Epithelial cell of proximal tubule (primary cell): Measurements from ENCODE around the gene LPCAT1. TPM values are rescaled to one million over a fixed set of nuclear protein-coding genes. Genes with fewer than 3 reads are reported as not detected.

Experiments used
- DNase-seq: peaks from one replicate; pipeline ENCODE4 v3.0.0-alpha.2; 2011; ENCODE audit warnings: low read depth
- H3K4me3 ChIP-seq: 2 replicates; pipeline ENCODE4 v1.5.1; 2011; ENCODE audit warnings: low read depth, mild to moderate bottlenecking, low read length
- CTCF ChIP-seq: conservative IDR thresholded peaks from 2 replicates; pipeline ENCODE4 v1.5.1; 2012; ENCODE audit warnings: low read depth, mild to moderate bottlenecking, low read length
- total RNA-seq: library from RNA; depleted of rRNA; stranded (reverse); fragments of >200 nt; gene quantifications from 2 replicates; pipeline ENCODE4 v1.2.3, GENCODE V29; 2015

Gene LPCAT1
- total RNA-seq, 1 donor from 2014 or later, result 105 TPM

DNA sequence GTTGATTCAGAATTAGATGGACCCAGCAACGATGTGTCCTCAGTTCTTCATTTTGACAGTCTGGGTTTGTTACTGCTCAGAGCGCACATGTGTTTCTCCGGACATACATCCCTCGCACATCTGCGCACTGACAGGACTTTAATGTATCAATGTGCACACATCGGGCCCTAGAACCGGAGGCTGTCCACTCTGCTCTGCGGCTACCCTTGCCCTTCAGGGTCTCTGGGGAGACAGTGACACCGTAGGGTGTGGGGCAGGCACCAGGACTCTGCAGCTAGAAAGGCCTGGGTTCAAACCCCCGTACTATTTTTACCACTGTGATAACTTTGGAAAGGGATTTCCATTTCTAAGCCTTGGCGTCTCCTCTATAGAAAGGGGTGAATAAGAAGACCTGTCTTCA lies 23.5 kb upstream of the LPCAT1 start:
- no peak for TF ChIP-seq CTCF
- no peak overlapping the region for H3K4me3 ChIP-seq
- DNase-seq, result no peak

DNA sequence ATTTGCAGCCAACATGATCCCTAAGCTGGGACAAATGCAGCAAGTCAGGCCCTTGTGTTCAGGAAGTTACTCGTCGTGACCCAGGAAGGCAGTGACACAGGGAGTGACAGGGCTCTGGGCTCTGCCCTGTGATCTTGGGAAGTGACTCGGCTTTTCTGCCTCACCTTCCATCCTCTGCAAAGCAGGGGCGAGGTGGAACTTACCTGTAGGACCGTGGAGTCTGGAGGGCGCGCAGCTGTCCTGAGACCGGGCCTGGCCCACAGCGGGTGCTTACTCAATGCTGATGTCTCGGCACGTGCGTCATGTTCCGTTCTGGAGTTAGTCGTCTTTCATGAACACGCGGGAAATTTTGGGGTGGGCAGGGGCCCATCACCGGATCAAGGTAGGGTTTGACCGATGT lies 22.8 kb upstream of the LPCAT1 start:
- no peak for TF ChIP-seq CTCF
- DNase-seq, result no peak
- H3K4me3 ChIP-seq, result no peak overlapping the region

DNA sequence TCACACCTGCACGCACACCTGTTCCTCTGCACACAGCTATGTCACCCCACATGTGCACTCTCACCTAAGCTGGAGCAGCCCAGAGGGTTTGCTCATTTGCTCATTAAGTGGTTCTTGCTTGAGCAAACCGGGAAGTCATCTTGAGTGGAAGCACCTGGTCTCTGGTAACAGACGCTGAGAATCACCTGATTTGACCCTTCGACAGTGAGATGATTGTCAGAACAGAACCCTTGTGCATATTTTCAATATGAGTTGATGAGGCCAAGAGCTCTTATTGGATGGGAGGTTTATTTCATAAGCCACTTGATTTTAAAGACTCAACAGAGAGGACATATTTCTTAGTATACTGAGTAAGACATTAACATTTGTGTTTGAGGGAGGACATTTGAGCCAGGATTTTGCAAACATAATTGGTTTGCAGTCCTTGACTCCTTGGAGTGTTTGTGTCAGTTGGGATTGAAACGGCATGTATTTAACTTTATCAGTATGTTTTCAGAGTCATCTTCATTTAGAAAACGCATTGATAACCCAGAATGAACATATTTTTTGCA lies 22.1 kb upstream of the LPCAT1 start:
- H3K4me3 ChIP-seq, result no peak overlapping the region
- no peak for DNase-seq
- TF ChIP-seq CTCF, result no peak

DNA sequence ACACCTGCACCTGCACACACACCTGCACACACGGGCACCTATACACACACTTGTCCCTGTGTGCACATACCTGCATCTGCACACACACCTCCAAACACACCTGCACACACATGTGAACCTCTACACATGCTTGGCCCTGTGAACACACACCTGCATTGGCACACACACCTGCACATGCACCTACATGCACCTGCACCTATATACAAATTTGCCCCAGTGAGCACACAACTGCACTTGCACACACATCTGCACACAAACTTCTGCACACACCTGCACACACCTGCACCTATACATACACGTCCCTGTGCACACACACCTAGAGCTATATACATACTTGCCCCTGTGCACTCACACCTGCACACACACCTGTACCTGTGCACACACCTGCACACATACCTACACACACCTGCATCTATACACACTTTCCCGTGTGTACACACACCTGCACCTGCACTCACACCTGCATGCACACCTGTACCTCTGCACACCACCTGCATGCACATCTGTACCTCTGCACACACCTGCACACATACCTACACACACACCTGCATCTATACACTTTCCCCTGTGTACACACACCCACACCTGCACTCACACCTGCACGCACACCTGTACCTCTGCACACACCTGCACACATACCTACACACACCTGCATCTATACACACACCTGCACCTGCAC lies 21.5 kb upstream of the LPCAT1 start:
- DNase-seq, result no peak
- TF ChIP-seq CTCF, result no peak
- H3K4me3 ChIP-seq, result no peak overlapping the region

DNA sequence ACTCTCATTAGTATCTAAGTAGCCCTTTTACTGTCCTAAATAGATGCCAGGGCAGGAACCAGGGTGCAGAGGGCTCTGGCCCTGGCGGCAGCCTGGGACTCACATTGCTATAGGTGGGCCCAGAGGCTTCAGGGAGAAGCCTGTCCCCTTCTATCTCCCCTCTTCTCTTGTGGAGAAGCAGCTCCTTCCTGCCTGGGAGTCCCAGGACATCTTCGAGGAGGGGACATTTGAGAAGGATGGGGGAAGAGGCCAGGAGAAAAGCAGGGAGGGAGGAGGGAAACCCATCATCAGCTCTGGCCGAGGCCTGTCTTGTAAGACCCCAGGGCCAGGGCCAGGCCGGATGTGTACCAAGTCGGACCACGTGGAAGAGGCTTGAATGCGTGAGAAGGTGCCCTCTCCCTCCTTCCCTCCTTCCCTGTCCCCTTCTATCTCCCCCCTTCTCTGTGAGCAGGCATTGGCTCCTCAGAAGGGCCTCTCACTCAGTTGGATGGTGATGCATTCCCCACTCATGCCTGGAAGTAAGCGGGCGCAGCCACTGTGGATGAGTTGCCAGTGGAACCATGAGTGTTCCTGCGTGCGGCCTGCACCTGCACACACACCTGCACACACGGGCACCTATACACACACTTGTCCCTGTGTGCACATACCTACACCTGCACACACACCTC lies 20.7 kb upstream of the LPCAT1 start:
- no peak for TF ChIP-seq CTCF
- DNase-seq, result no peak
- H3K4me3 ChIP-seq, result no peak overlapping the region

- no peak for TF ChIP-seq CTCF
- DNase-seq, result no peak
- H3K4me3 ChIP-seq, result no peak overlapping the region
Observed at GRCh38 chr5:1543398-1544293, 19.9 kb upstream of the LPCAT1 start.
